HPDE6-E6E7 (cell line): ENCODE results near the gene MAPK1.
"Not testable (repeated sequence)": the region's sequence is repeated elsewhere in the genome, so short reads cannot be mapped to it uniquely, and the experiment has no call there.

Experiments
- DNase-seq: peaks from one replicate; pipeline ENCODE4 v3.0.0; 2011; ENCODE audit warnings: missing footprints; ENCODE audit errors: extremely low spot score

MAPK1 gene

GRCh38 chr22:21867528-21868266, at the start of gene MAPK1:
Gene MAPK1 (minus strand): TSS chr22:21867645. CDS start chr22:21867440, 205 bp downstream.
- DNase-seq = peak; percentile 69

- DNase-seq = no peak
Measured at GRCh38 chr22:21916309-21916918, 49.0 kb upstream of the MAPK1 start.

- DNase-seq = no peak
Measured at GRCh38 chr22:21915624-21916308, 48.3 kb upstream of the MAPK1 start.

GRCh38 chr22:21914033-21914642, 46.7 kb upstream of the MAPK1 start:
- DNase-seq = not testable (repeated sequence)

GRCh38 chr22:21910367-21910766, 42.9 kb upstream of the MAPK1 start:
- not testable (repeated sequence) for DNase-seq

GRCh38 chr22:21909871-21910270, 42.4 kb upstream of the MAPK1 start:
- DNase-seq = no peak

GRCh38 chr22:21907638-21908522, 40.4 kb upstream of the MAPK1 start:
- DNase-seq = no peak

- DNase-seq = not testable (repeated sequence)
Measured at GRCh38 chr22:21905234-21905633, 37.8 kb upstream of the MAPK1 start.

- no peak for DNase-seq
Measured at GRCh38 chr22:21904250-21904789, 36.9 kb upstream of the MAPK1 start.

GRCh38 chr22:21903283-21903682, 35.8 kb upstream of the MAPK1 start:
- no peak for DNase-seq

- no peak for DNase-seq
Measured at GRCh38 chr22:21902296-21903087, 35.0 kb upstream of the MAPK1 start.

GRCh38 chr22:21898354-21898896, 31.0 kb upstream of the MAPK1 start:
- DNase-seq = no peak

- no peak for DNase-seq
Measured at GRCh38 chr22:21896951-21897513, 29.6 kb upstream of the MAPK1 start.

- not testable (repeated sequence) for DNase-seq
Measured at GRCh38 chr22:21896275-21896674, 28.8 kb upstream of the MAPK1 start.

GRCh38 chr22:21894799-21895198, 27.4 kb upstream of the MAPK1 start:
- no peak for DNase-seq

- DNase-seq = no peak
Measured at GRCh38 chr22:21889251-21889990, 22.0 kb upstream of the MAPK1 start.

GRCh38 chr22:21887841-21888240, 20.4 kb upstream of the MAPK1 start:
- DNase-seq = no peak

GRCh38 chr22:21883930-21884329, 16.5 kb upstream of the MAPK1 start:
- DNase-seq = not testable (repeated sequence)
